RPMI8226 (cell line): ENCODE measurements around the gene STAMBPL1.

ENCODE experiments used
- DNase-seq: peaks from one replicate; pipeline ENCODE4 v3.0.0-alpha.2; 2015

STAMBPL1 gene

GRCh38 chr10:88954458-88955083 is 74.5 kb downstream of the STAMBPL1 start:
- DNase-seq: no peak

- DNase-seq: no peak
These were observed 77.3 kb downstream of the STAMBPL1 start for GRCh38 chr10:88957381-88957780.

GRCh38 chr10:88958721-88959120 is 78.7 kb downstream of the STAMBPL1 start:
- DNase-seq: no peak

GRCh38 chr10:88960802-88961201 is 80.8 kb downstream of the STAMBPL1 start:
- no peak for DNase-seq

GRCh38 chr10:88961266-88961665 is 81.2 kb downstream of the STAMBPL1 start:
- DNase-seq: no peak

GRCh38 chr10:88962336-88962735 is 82.3 kb downstream of the STAMBPL1 start:
- no peak for DNase-seq

- no peak for DNase-seq
These were observed 83.3 kb downstream of the STAMBPL1 start for GRCh38 chr10:88963318-88963717.

GRCh38 chr10:88964360-88964759 is 84.3 kb downstream of the STAMBPL1 start:
- no peak for DNase-seq

GRCh38 chr10:88964869-88965415 is 84.9 kb downstream of the STAMBPL1 start:
- DNase-seq: no peak

- DNase-seq: no peak
These were observed 86.8 kb downstream of the STAMBPL1 start for GRCh38 chr10:88966797-88967196.

- DNase-seq: no peak
These were observed 88.3 kb downstream of the STAMBPL1 start for GRCh38 chr10:88968391-88968790.

- DNase-seq: no peak
These were observed 91.4 kb downstream of the STAMBPL1 start for GRCh38 chr10:88971221-88972061.
